ENCODE results near the gene COL25A1.

- TF ChIP-seq, protein P1, sequence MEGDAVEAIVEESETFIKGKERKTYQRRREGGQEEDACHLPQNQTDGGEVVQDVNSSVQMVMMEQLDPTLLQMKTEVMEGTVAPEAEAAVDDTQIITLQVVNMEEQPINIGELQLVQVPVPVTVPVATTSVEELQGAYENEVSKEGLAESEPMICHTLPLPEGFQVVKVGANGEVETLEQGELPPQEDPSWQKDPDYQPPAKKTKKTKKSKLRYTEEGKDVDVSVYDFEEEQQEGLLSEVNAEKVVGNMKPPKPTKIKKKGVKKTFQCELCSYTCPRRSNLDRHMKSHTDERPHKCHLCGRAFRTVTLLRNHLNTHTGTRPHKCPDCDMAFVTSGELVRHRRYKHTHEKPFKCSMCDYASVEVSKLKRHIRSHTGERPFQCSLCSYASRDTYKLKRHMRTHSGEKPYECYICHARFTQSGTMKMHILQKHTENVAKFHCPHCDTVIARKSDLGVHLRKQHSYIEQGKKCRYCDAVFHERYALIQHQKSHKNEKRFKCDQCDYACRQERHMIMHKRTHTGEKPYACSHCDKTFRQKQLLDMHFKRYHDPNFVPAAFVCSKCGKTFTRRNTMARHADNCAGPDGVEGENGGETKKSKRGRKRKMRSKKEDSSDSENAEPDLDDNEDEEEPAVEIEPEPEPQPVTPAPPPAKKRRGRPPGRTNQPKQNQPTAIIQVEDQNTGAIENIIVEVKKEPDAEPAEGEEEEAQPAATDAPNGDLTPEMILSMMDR (IDR thresholded peaks at IDR 0.05; ENCODE audit: poor library complexity) = no peak
- no peak for TF ChIP-seq EZH2 (IDR thresholded peaks at IDR 0.05; ENCODE audit: borderline replicate concordance)
Observed at GRCh38 chr4:109134268-109134667, 168.2 kb downstream of the COL25A1 start.

All from hepatocyte (in vitro differentiated cells).